ENCODE measurements around the gene CALY.
A peak's percentile ranks its signal among the peaks of the same experiment; 100 is the strongest.

GRCh38 chr10:133308421-133309099 lies 28.1 kb downstream of the CALY start, which contains the start of the genes TUBGCP2 and ZNF511:
- TF ChIP-seq CTCF (conservative IDR thresholded peaks at IDR 0.05; ENCODE audit: low read length) (peak; percentile 18; the same call in 1 of the 2 replicates), EZH2phosphoT487 (IDR thresholded peaks at IDR 0.05; ENCODE audit: borderline replicate concordance) (no peak)

Data from Loucy (cell line).